Stimulated activated CD4-positive, alpha-beta T cell treated with anti-CD3 and anti-CD28 coated beads, Interleukin-12 subunit alpha, Interleukin-12 subunit beta, amount 100 ng/mL, for 48 hours (primary cell): Measurements from ENCODE around the gene IAPP.
"Not testable (repeated sequence)": the region's sequence is repeated elsewhere in the genome, so short reads cannot be mapped to it uniquely, and the experiment has no call there.

ENCODE experiments used
- DNase-seq, 3 donors: peaks; one replicate each; pipeline ENCODE4 v3.0.0-alpha.2; 2020; ENCODE audit warnings: low read depth in 2 of 3, low spot score in 1 of 3

IAPP gene

DNA sequence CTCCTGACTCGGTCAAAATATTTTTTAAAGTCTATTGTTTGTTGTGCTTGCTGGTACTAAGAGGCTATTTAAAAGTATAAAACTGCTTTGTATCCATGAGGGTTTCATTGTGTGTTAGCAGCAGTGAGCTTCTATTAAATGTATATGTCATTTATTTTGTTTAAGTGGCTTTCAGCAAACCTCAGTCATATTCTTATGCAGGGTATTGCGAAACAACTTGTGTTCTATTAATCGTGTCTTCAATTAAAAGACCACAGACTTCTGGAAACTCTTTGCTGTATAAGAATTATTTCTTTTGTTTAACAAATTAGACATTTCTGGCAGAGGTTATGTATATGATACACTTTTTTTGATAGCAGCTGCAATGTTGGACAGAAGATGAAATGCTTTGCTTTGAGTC, 6.5 kb downstream of the IAPP start:
- no peak for DNase-seq

DNA sequence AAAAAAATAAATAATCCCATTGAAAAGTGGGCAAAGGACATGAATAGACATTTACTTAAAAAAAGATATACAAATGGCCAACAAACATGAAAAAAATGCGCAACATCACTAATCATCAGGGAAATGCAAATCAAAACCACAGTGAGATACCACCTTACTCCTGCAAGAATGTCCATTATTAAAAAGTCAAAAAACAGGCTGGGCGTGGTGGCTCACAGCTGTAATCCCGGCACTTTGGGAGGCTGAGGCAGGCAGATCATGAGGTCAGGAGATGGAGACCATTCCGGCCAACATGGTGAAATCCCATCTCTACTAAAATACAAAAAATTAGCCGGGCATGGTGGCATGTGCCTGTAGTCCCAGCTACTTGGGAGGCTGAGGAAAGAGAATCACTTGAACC, 8.6 kb downstream of the IAPP start:
- not testable (repeated sequence) for DNase-seq

GRCh38 chr12:21384261-21384660, 11.6 kb downstream of the IAPP start:
- no peak for DNase-seq

GRCh38 chr12:21387174-21387573, 14.5 kb downstream of the IAPP start:
- DNase-seq, result no peak

GRCh38 chr12:21392384-21392783, 19.7 kb downstream of the IAPP start:
- no peak for DNase-seq

DNA sequence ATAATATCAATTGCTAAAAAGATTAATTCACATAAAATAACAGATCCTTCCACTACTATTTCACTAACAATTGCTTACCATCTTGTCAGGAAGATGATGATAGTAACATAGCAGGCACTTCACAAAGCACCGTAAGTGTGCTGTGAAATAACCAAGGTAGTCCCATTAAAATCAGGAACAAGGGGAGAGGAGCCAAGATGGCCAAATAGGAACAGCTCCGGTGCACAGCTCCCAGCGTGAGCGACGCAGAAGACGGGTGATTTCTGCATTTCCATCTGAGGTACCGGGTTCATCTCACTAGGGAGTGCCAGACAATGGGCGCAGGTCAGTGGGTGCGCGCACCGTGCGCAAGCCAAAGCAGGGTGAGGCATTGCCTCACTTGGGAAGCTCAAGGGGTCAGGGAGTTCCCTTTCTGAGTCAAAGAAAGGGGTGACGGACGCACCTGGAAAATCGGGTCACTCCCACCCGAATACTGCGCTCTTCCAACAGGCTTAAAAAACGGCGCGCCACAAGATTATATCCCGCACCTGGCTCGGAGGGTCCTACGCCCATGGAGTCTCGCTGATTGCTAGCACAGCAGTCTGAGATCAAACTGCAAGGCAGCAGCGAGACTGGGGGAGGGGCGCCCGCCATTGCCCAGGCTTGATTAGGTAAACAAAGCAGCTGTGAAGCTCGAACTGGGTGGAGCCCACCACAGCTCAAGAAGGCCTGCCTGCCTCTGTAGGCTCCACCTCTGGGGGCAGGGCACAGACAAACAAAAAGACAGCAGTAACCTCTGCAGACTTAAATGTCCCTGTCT, 22.3 kb downstream of the IAPP start:
- DNase-seq, result not testable (repeated sequence)

GRCh38 chr12:21413369-21414277, 40.9 kb downstream of the IAPP start:
- no peak for DNase-seq

DNA sequence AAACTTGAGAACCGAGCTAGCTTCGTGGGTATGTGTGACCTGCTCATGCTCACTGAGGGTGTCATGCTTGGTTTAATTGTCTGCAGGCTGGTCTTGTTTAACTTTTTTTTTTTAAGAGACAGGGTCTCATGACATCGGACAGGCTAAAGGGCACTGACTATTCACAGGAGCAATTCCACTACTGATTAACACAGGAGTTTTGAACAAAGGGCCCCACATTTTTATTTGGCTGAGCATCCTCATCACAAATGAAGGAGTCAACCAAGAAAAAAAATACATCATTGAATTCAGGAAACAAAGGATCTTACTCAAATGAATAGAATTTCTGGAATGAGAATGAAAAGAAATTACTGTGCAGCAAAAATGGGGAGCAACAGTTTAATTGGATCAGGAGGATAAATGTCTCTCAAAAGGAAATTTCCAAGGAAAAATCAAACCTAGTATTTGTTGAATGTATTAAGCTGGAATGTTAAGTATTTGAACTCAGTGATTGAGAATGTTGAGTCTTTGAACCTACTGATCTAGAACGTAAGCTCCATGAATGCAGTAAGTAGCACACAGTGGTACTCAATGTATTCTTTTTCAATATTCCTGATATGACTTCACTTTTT, 43.9 kb downstream of the IAPP start:
- no peak for DNase-seq

GRCh38 chr12:21418398-21418797, 45.7 kb downstream of the IAPP start:
- not testable (repeated sequence) for DNase-seq

GRCh38 chr12:21419009-21419699, 46.5 kb downstream of the IAPP start:
- not testable (repeated sequence) for DNase-seq

DNA sequence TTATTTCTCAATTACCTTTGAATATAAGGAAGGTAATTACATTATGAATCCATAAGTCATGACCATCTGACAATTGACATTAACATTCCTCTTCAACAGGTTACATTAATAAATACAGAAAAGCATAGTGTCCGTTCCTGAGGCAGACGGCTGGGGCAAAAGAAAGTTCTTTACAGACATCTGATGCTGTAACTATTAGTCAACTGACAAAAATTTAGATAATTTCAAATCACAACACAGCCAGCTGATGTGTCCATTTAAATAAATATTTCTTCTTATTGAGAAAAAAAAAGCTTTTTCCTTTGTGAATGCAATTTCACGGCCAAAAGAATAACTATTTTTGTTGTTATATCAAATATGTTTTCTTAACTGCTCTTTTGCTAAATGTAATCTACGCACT, 55.5 kb downstream of the IAPP start:
- DNase-seq, result no peak
